ENCODE data around the gene CAB39. TPM values are rescaled to one million over a fixed set of nuclear protein-coding genes. Genes with fewer than 3 reads are reported as not detected.

The CAB39 gene
- total RNA-seq, 4 donors from 2014 or later: 60.2 to 124 (median 72.2) TPM

- H3K36me3 ChIP-seq: no peaks in the 10 kb centered on the region
- H3K4me3 ChIP-seq: peak overlapping the region; percentile 72 to 90 (median 82)
- peak in 1 of 3 donors; percentile 56 for DNase-seq
- TF ChIP-seq CTCF (IDR thresholded peaks at IDR 0.05): no peak
- TF ChIP-seq POLR2A (IDR thresholded peaks at IDR 0.05): no peak
- peak overlapping the region; percentile 77 to 93 (median 84) for H3K27ac ChIP-seq
- no peaks in the 10 kb centered on the region for H3K27me3 ChIP-seq
- H3K9me3 ChIP-seq: no peaks in the 10 kb centered on the region
- H3K4me1 ChIP-seq: peaks cover 3 to 54% (median 19%) of the 10 kb centered on the region in 4 donors
Measured at GRCh38 chr2:230865307-230865765, 152.7 kb downstream of the CAB39 start.

GRCh38 chr2:230865766-230866755 is 153.4 kb downstream of the CAB39 start:
- Histone ChIP-seq H3K4me3 (peak overlapping the region; percentile 72 to 90 (median 82)), H3K4me1 (peaks cover 3 to 61% (median 19%) of the 10 kb centered on the region in 4 donors), H3K9me3 (no peaks in the 10 kb centered on the region), H3K36me3 (no peaks in the 10 kb centered on the region), H3K27me3 (no peaks in the 10 kb centered on the region), H3K27ac (peak overlapping the region; percentile 77 to 93 (median 84))
- TF ChIP-seq CTCF (IDR thresholded peaks at IDR 0.05): peak in 4 of 6 experiments; percentile 8 to 40 (median 30)
- peak in 1 of 2 donors; percentile 53 for TF ChIP-seq POLR2A (IDR thresholded peaks at IDR 0.05)
- DNase-seq: peak; percentile 61 to 89 (median 86)

GRCh38 chr2:230866756-230867523 is 154.3 kb downstream of the CAB39 start:
- no peaks in the 10 kb centered on the region for H3K36me3 ChIP-seq
- DNase-seq: peak; percentile 58 to 90 (median 83)
- H3K4me3 ChIP-seq: peak overlapping the region in 2 of 4 donors; percentile 80 to 84
- TF ChIP-seq CTCF (IDR thresholded peaks at IDR 0.05) (peak in 1 of 6 experiments; percentile 40), POLR2A (IDR thresholded peaks at IDR 0.05) (no peak)
- peaks cover 3 to 70% (median 20%) of the 10 kb centered on the region in 4 donors for H3K4me1 ChIP-seq
- peak overlapping the region; percentile 23 to 93 (median 80) for H3K27ac ChIP-seq
- no peaks in the 10 kb centered on the region for H3K27me3 ChIP-seq
- no peaks in the 10 kb centered on the region for H3K9me3 ChIP-seq

- Histone ChIP-seq H3K9me3 (no peaks in the 10 kb centered on the region), H3K36me3 (peaks cover 0 to 1% (median 0%) of the 10 kb centered on the region in 3 donors), H3K27me3 (no peaks in the 10 kb centered on the region), H3K4me3 (no peak overlapping the region), H3K27ac (peak overlapping the region in 2 of 4 donors; percentile 21 to 83), H3K4me1 (peaks cover 3 to 84% (median 30%) of the 10 kb centered on the region in 4 donors)
- no peak for TF ChIP-seq CTCF (IDR thresholded peaks at IDR 0.05)
- no peak for TF ChIP-seq POLR2A (IDR thresholded peaks at IDR 0.05)
- DNase-seq: no peak
Measured at GRCh38 chr2:230868161-230868946, 155.7 kb downstream of the CAB39 start.
